AG04450 (cell line): Measurements from ENCODE around the gene SCGB1D1. TPM values are rescaled to one million over a fixed set of nuclear protein-coding genes. Genes with fewer than 3 reads are reported as not detected.

Experiments used
- CTCF ChIA-PET: fragments of 300-600, 350-600 bp; formaldehyde crosslinking; extraction: SDS; loops from one replicate; lab custom pipeline; 2022; ENCODE audit warnings: antibody characterized with exemption, inconsistent platforms; lab: Charles Lee
- POLR2A ChIA-PET: fragments of 350-600 bp; formaldehyde crosslinking; extraction: SDS; loops from one replicate; lab custom pipeline; 2021; ENCODE audit warnings: antibody characterized with exemption, inconsistent platforms; lab: Yijun Ruan, JAX
- DNase-seq: peaks from one replicate; pipeline ENCODE4 v3.0.0-alpha.2; 2011; ENCODE audit warnings: low read depth, low spot score
- H3K27ac ChIP-seq: one replicate; pipeline ENCODE4 v1.5.1; 2012; ENCODE audit warnings: low read depth, low read length, control low read depth
- H3K27me3 ChIP-seq: one replicate; pipeline ENCODE4 v1.6.0; 2012; ENCODE audit warnings: low read length; ENCODE audit not compliant: control insufficient read depth, insufficient read depth
- H3K4me3 ChIP-seq: 2 replicates; pipeline ENCODE4 v1.5.1; 2011; ENCODE audit warnings: mild to moderate bottlenecking, low read depth, low read length, control low read depth
- H3K9me3 ChIP-seq: 2 replicates; pipeline ENCODE4 v1.5.1; 2012; ENCODE audit warnings: low read length; ENCODE audit not compliant: control insufficient read depth, insufficient read depth
- CTCF ChIP-seq: IDR thresholded peaks from 2 replicates; pipeline ENCODE4 v1.5.1; 2011; ENCODE audit warnings: low read depth, low read length, control low read depth, inconsistent platforms
- polyA plus RNA-seq: library from polyadenylated mRNA; depleted of rRNA; stranded (reverse); fragments of >200 nt; gene quantifications from 2 replicates; pipeline ENCODE4 v1.2.3, GENCODE V29; 2011

SCGB1D1 gene
- polyA plus RNA-seq, 1 experiment = not detected

GRCh38 chr11:62150887-62151736 lies 38.9 kb upstream of the SCGB1D1 start:
- CTCF ChIA-PET = interaction anchor here (0.5 kb wide), 1 partner anchor 353 kb away, joined by 6 read pairs; no protein-coding TSS in a partner anchor

GRCh38 chr11:62151737-62152102 lies 38.3 kb upstream of the SCGB1D1 start:
- CTCF ChIA-PET = no interaction called here
- H3K27me3 ChIP-seq = no peaks in the 10 kb centered on the region
- no peak overlapping the region for H3K4me3 ChIP-seq
- H3K9me3 ChIP-seq = no peaks in the 10 kb centered on the region
- no peak for TF ChIP-seq CTCF
- POLR2A ChIA-PET = no interaction called here
- H3K27ac ChIP-seq = no peak overlapping the region
- no peak for DNase-seq

More at GRCh38 chr11:62150887-62151736, 38.9 kb upstream of the SCGB1D1 start:
- DNase-seq = no peak
- no peak overlapping the region for H3K27ac ChIP-seq
- H3K9me3 ChIP-seq = no peaks in the 10 kb centered on the region
- H3K4me3 ChIP-seq = no peak overlapping the region
- POLR2A ChIA-PET = no interaction called here
- H3K27me3 ChIP-seq = no peaks in the 10 kb centered on the region
- no peak for TF ChIP-seq CTCF

GRCh38 chr11:62152245-62153086 lies 37.5 kb upstream of the SCGB1D1 start:
- Histone ChIP-seq H3K27ac (no peak overlapping the region), H3K27me3 (no peaks in the 10 kb centered on the region), H3K9me3 (no peaks in the 10 kb centered on the region), H3K4me3 (no peak overlapping the region)
- no peak for DNase-seq
- ChIA-PET CTCF (interaction anchor here (1.4 kb wide), 1 partner anchor 44 kb away, joined by 3 read pairs; no protein-coding TSS in a partner anchor), POLR2A (no interaction called here)
- no peak for TF ChIP-seq CTCF

GRCh38 chr11:62153087-62153395 lies 37.0 kb upstream of the SCGB1D1 start:
- no peak overlapping the region for H3K27ac ChIP-seq
- no peak overlapping the region for H3K4me3 ChIP-seq
- DNase-seq = no peak
- ChIA-PET POLR2A (no interaction called here), CTCF (interaction anchor here (0.6 to 1.4 kb wide), 2 partner anchors 45 to 283 kb away, joined by 3 to 4 read pairs; no protein-coding TSS in a partner anchor)
- H3K27me3 ChIP-seq = no peaks in the 10 kb centered on the region
- no peaks in the 10 kb centered on the region for H3K9me3 ChIP-seq
- TF ChIP-seq CTCF = no peak
